Astrocyte of the spinal cord (primary cell): ENCODE results near the gene ABHD15.
"Not testable (repeated sequence)": the region's sequence is repeated elsewhere in the genome, so short reads cannot be mapped to it uniquely, and the experiment has no call there.

Source experiments
- DNase-seq: peaks from one replicate; pipeline ENCODE4 v3.0.0; 2011; ENCODE audit warnings: low read depth, low spot score
- H3K4me3 ChIP-seq: 2 replicates; pipeline ENCODE4 v1.5.1; 2011; ENCODE audit warnings: low read depth, mild to moderate bottlenecking, low read length, moderate library complexity
- in situ Hi-C: cut with HindIII; loops from 2 replicates; pipeline ENCODE4 v1.10.0; 2017; ENCODE audit warnings: low sequenced_read_pairs
- TF ChIP-seq, protein P1 (sequence below): IDR thresholded peaks from 2 replicates; pipeline ENCODE4 v1.5.1; 2012; ENCODE audit warnings: low read depth, mild to moderate bottlenecking, low read length, inconsistent platforms

The ABHD15 gene

DNA sequence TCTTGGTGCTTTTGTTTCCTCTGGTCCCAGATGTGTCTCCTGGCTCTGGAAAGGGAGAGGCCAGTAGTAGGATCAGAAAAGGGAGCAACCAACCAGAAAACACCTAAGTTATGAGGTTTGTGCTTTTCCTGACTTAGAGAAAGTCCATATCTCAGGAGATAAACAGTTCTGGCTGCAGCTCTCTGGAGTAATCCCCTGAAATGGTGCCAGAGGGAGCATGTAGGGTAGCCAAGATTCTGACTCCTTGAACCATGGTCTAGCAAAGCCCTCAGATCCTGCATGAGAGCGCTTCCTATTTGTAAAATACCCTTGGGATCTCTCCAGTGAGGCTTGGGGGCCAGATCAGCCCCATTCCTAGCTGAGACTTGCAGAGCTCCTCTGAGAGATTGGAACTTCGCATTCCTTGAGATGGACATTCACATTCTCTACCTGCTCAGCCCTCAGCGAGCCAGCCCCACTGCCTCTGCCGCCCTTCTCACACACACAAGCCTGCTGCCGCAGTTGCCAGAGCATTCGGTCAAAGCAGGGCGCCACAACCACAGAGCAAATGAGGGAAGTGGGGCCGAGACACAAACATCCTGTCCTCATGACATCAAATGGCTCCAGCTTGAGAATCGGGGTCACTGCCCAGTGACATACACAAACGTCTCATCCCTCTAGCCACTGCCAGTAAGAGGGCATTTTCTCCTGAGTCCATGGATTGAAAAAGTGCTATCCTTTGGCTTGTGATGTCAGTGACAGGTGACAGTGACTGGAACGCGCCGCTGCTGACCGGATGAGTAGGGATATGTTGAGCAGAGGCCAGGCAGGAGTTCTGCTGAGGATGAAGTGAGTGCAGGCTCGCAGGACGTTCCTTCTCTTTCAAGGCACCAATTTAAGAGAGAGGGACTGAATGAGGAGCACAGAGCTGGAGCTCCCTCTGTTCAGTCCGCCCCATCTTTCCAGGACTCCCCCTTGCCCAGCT, 5.0 kb downstream of the ABHD15 start:
- H3K4me3 ChIP-seq: no peak overlapping the region
- no peak for DNase-seq
- TF ChIP-seq, protein P1, sequence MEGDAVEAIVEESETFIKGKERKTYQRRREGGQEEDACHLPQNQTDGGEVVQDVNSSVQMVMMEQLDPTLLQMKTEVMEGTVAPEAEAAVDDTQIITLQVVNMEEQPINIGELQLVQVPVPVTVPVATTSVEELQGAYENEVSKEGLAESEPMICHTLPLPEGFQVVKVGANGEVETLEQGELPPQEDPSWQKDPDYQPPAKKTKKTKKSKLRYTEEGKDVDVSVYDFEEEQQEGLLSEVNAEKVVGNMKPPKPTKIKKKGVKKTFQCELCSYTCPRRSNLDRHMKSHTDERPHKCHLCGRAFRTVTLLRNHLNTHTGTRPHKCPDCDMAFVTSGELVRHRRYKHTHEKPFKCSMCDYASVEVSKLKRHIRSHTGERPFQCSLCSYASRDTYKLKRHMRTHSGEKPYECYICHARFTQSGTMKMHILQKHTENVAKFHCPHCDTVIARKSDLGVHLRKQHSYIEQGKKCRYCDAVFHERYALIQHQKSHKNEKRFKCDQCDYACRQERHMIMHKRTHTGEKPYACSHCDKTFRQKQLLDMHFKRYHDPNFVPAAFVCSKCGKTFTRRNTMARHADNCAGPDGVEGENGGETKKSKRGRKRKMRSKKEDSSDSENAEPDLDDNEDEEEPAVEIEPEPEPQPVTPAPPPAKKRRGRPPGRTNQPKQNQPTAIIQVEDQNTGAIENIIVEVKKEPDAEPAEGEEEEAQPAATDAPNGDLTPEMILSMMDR: no peak

DNA sequence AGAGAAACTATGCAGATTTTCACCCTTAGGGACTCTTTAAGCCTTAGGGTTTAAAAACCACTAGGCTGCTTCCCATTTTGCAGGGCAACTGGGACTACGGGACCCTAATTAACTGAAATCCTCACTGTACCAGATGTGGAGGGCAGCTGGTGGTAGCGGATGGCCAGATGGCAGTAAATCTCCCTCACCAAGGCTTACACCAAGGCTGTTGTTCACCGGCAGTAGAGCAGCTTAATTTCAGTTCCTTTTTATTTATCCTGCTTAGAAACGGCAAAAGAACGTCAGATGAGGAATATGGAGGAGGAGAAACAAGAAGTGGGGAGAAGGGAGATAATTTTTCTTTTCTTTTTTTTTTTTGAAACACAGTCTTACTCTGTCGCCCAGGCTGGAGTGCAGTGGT, 6.5 kb downstream of the ABHD15 start:
- H3K4me3 ChIP-seq: no peak overlapping the region
- TF ChIP-seq, protein P1: no peak
- DNase-seq: no peak
- in situ Hi-C loops: no loop called here

More for the DNA sequence above, 5.0 kb downstream of the ABHD15 start:
- in situ Hi-C loops: no loop called here

- TF ChIP-seq, protein P1: no peak
- no peak overlapping the region for H3K4me3 ChIP-seq
- no peak for DNase-seq
- in situ Hi-C loops: no loop called here
These were observed 7.2 kb downstream of the ABHD15 start for GRCh38 chr17:29559640-29560039.

GRCh38 chr17:29558139-29558538, 8.7 kb downstream of the ABHD15 start:
- DNase-seq, in situ Hi-C loops: not testable (repeated sequence)

GRCh38 chr17:29557739-29558116, 9.1 kb downstream of the ABHD15 start:
- no peak for DNase-seq
- TF ChIP-seq, protein P1: no peak
- in situ Hi-C loops: no loop called here
- no peak overlapping the region for H3K4me3 ChIP-seq

More at GRCh38 chr17:29558139-29558538, 8.7 kb downstream of the ABHD15 start:
- not testable (repeated sequence) for H3K4me3 ChIP-seq

- in situ Hi-C loops: no loop called here
- TF ChIP-seq, protein P1: no peak
- DNase-seq: no peak
- no peak overlapping the region for H3K4me3 ChIP-seq
These were observed 9.6 kb downstream of the ABHD15 start for GRCh38 chr17:29557085-29557738.

GRCh38 chr17:29555840-29556239, 11.0 kb downstream of the ABHD15 start:
- H3K4me3 ChIP-seq: no peak overlapping the region
- no peak for DNase-seq
- TF ChIP-seq, protein P1: no peak
- in situ Hi-C loops: no loop called here
